ENCODE data around the gene VWA7.

DNA sequence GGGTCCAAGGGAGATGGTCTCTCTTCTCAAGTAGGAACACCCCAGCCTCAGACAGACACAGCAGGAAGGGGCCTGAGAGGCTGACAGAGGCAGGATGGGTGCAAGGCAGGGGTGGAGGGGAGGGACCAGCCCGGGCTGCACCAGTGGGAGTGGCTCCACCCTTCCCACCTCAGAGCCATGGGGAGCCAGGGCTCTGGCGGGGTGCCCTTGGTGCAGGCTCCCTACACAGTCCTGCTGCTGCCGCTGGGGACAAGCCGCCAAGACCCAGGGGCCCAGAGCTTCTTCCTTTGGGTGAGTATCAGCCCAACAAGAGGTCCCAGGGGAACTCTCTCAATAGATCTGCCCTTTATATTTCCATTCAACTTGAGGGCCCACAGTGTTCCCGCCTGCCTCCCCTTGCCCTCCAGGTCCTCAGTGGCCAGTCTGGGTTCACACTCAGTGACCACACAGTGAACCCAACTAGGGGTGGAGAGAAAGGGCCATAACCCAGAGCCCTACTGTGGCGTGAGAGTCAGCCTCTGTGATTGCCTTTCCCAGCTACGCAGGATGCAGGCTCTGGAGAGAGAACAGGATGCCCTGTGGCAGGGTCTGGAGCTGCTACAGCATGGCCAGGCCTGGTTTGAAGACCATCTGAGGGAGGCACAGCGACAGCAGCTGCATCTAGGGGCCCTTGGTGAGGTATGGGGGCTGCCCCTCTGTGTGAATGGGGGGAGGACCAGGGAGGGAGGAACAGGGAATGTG lies 14.1 kb downstream of the VWA7 start:
- TF ChIP-seq, protein P1, sequence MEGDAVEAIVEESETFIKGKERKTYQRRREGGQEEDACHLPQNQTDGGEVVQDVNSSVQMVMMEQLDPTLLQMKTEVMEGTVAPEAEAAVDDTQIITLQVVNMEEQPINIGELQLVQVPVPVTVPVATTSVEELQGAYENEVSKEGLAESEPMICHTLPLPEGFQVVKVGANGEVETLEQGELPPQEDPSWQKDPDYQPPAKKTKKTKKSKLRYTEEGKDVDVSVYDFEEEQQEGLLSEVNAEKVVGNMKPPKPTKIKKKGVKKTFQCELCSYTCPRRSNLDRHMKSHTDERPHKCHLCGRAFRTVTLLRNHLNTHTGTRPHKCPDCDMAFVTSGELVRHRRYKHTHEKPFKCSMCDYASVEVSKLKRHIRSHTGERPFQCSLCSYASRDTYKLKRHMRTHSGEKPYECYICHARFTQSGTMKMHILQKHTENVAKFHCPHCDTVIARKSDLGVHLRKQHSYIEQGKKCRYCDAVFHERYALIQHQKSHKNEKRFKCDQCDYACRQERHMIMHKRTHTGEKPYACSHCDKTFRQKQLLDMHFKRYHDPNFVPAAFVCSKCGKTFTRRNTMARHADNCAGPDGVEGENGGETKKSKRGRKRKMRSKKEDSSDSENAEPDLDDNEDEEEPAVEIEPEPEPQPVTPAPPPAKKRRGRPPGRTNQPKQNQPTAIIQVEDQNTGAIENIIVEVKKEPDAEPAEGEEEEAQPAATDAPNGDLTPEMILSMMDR (IDR thresholded peaks at IDR 0.05): no peak
- no peak for TF ChIP-seq POLR2A (IDR thresholded peaks at IDR 0.05)

All from prostate gland (tissue), 2 donors.